ENCODE results near the gene FAM186B.
"Not testable (repeated sequence)": the region's sequence is repeated elsewhere in the genome, so short reads cannot be mapped to it uniquely, and the experiment has no call there.

FAM186B gene

DNA sequence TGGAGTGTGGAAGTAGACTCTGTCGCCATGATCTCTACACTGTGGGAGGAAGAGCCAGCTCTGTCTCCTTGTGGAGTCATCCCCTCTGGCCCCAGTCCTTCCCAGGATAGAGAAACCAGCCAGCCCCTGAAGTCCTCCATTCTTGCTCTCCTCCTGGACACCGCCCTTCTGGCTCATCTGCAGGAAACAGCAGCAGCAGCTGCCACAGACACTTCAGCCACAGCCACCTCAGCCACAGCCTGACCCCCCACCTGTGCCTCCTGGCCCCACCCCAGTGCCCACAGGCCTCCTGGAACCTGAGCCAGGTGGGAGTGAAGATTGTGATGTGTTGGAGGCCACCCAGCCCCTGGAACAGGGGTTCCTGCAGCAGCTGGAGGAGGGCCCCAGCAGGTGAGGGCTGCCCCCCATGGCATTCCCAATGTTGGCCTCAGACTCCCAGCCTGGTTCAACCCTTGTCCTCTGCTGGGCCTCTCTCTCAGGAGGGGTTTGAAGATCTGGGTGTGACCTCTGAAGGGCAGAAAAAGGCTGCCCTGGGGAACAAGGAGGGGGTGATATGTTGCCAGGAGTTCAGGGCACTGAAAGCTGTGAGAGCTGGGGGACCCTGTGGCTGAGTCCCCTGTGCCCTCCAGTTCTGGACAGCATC is 28.4 kb upstream of the FAM186B start:
- DNase-seq: no peak

DNA sequence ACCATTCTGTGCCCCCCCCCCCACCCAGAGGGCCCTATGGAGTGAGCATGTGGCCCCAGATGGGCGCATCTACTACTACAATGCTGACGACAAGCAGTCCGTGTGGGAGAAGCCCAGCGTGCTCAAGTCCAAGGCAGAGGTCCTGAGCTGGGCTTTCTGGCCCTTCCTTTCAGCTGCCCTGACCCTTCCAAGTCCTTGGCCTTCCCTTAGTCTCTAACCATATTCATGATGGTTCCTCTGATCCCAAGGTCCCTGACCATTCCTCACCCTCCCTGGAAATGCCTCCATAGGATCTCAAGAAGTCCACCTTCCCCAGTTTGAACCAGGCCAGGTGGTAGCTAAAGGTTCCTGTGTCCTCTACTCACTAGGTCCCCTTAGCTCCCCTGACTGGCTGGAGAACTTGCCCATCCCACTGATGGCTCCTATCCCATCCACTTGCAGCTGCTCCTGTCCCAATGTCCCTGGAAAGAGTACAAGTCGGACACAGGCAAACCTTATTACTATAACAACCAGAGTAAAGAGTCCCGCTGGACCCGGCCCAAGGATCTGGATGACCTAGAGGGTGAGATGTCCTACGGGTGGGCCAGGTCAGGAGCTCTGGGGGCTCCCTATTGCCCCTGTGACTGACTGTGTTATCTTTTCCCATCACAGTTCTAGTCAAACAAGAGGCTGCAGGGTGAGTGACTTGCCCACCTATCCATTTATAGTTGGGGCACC is 27.7 kb upstream of the FAM186B start:
- DNase-seq: no peak

DNA sequence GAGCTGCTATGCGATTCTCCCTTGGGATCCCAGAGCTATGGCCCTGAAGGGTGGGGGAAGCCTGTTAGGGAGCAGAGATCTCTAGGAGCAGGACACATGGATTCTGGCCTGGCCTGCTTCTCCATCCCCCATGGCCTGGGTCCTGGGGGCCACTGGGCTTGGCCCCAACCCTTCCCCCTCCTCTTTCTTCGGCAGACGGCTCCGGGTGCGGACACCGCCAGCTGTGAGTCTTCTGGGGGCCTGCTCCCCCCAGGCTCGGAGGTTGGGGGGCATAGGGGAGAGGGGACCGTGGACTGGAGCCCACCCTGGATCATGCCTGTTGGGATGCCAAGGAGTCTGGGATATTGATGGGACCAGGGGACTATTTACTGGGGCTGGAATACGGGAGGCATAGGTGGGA is 27.0 kb upstream of the FAM186B start:
- no peak for DNase-seq

DNA sequence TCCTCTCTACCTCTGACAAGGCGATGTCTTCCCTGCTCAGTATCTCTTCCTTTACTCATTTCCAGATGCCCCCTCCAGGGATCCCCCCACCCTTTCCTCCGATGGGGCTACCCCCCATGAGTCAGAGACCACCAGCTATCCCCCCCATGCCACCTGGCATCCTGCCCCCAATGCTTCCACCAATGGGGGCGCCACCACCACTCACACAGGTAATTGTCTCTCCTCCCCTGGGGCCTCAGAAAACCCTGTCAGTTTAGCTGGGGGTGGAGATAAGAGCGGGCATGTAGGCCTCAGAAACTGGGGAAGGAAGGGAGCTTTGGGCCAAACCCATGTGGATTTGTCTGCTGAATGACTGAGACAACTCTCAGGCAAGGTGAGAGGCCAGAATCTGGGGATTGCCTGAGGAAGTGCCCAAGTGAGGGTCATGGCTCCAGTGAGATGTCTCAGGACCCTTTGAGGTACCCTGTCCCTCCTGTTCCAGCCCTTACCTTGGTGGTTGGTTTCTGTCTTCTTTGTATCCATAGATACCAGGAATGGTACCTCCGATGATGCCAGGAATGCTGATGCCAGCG is 26.0 kb upstream of the FAM186B start:
- no peak for DNase-seq

DNA sequence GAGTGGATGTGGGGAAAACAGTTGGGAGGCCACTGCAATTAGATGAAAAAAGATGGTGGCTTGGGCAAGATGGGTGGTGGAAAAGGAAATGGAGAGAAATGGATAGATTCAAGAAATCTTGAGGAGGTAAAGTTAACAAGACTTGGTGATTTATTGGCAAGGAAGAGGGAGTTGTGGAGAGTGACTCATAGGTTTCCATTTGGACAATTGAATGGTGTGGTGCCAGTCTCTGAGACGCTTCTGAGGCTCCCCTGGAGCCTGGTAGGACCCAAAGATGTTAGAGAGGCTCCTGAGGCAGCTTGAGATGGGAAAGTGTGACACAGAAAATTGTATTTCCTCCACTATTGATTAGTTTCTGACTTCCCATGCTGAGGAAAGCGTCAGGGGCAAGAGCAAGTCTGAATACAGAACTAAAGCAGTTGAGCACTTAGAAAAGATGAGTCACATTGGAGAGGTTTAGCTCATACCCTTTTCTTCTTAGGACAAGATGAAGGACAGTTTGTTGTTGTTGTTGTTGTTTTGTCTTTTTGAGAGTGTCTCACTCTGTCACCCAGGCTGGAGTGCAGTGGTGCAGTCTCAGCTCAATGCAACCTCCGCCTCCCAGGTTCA is 22.4 kb upstream of the FAM186B start:
- no peak for DNase-seq

DNA sequence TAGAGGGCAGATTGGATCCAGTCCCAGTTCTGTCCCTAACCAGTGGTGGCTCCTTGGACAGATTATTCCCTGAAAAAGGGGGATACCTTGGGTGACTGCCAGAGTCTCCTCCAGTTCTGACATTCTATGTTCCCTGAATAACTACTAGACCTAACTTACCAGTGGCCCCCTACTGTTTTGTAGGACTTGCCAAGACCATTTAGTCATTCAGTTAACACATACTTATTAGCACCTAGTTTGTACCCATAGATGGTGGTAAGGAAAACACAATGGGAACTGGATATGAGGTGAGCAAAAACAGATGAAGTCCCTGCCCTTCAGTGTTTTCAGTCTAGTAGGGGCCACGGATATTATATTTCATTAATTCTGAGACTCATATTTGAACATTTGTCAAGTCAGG is 21.4 kb upstream of the FAM186B start:
- DNase-seq: no peak

DNA sequence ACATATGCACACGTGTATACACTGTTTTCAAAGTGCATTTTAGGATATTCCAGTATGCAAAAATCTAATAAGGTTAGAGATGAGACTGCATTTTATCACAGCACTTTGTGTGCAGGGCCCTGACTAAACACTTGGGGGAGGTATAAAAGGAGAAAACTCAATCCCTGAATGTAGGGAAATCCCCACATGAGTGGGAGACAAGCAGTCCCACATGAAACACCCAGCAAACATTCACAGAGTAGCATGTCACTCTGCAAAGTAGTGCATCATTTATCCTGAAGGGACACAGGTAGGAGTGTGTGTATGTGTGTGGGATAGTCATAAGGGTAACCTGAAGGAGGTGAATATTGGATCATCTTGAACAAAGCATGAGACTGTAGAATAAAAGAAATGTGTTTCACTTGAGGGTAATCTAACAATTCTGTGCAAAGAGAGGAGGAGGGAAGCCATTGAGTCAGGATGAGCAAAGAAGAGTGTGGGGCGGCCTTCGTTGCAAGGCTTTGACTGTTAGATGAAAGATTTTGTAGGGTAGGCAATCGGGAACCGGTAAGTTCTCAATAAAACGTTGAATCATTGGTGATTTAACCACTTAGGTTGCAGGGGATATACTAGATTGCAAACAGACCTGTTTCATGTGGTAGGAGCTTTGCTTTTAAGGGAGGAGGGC is 20.9 kb upstream of the FAM186B start:
- DNase-seq: no peak

DNA sequence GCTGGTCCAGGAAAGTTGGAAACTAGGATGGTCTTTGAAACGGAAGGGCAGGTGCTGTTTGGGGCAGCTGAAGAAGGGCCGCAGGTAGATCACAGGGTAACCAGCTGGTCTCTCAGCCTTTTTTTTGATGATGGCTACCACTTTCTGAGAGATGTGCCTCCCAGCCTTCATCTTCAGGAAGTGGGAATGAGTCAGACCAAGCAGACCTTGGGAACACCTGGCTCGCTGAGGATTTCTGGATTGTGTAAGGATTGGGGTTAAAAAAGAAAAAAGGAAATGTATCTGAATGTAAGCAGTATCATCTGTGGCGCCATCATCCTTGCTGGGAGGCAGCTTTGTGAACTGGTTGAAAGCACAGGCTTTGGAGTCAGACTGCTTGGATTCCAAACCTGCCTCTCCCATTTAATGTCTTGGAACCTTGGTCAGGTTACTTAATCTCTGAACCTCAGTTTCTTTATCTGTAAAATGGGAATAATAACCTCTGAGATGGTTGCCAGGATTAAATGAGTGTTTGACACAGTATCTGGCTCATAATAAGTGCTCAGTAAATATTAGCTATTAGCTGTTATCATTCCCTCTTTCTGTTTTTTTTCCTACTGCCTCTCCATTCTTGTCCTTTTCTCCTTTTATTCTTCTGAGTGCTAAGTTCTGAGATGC is 19.6 kb upstream of the FAM186B start:
- DNase-seq: no peak

DNA sequence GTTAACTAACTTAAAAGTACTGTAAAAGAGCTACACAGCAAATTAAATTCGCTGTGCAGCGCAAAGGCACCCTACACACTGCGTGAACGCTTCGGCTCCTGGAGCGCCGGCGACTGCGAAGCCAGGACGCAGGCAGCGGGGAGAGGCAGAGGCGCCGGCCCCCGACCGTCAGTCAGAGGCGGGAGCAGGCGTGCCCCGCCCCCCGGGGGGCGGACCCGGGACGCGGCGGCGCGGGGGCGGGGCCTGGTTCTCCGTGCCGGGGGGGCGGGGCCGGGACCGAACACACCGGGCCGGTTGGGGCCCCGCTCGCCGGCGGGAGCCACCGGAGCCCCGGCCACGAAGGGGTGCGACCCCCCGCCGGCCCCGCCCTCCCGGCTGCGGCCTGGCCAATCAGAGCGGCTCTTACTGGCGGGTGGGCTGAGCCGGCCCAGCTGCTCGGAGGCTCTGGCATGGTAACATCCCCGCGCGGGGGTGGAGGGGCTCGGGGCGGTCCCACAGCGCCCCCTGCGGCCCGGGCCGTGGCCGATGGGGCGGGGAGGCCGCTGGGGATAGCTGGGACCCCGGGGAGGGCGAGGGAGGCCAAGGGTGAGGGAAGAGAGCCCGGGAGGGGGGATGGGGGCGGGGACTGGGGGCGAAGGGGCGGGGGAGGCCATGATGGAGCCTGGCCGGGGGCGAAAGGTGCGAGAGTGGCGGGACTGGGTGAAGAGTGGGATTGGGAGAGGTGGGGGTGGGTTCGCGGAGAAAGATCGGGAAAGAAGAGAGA is 17.9 kb upstream of the FAM186B start, which contains the start of gene PRPF40B:
Gene PRPF40B, plus strand, starts transcription at position 420 of the 763 bp plus-strand sequence. Its CDS starts 30 bp downstream, at position 450.
- peak; percentile 86 for DNase-seq

DNA sequence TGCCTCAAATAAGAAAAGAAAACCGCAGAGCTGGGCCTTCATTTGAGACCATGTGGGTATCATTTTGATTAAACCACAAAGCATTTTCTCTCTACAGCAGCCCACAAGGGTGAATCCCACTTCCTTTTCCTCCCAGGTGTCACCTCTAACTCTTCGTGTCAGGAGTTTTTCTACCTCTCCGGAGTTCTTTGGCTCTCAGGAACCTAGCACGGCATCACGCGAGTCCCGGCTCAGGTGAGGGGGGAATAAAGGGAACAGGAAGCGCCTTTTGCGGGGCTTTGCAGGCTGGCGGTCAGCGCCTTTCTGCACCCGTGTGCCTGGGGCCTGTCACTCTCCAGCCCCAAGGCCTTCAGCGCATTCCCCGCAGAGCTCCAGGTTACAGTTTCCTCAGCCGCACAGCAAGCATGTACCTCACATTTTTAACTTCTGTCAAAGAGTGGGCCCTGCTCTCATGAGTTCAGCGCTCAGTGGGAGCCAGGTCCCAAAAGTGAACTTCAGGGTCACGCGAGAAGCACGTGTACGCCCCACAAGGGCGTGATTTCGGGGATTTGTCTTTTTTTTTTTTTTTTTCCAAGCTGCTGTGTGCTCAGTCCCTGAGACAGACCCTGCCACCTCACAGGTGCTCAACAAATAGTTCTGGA is 17.2 kb upstream of the FAM186B start:
- peak; percentile 64 for DNase-seq

DNA sequence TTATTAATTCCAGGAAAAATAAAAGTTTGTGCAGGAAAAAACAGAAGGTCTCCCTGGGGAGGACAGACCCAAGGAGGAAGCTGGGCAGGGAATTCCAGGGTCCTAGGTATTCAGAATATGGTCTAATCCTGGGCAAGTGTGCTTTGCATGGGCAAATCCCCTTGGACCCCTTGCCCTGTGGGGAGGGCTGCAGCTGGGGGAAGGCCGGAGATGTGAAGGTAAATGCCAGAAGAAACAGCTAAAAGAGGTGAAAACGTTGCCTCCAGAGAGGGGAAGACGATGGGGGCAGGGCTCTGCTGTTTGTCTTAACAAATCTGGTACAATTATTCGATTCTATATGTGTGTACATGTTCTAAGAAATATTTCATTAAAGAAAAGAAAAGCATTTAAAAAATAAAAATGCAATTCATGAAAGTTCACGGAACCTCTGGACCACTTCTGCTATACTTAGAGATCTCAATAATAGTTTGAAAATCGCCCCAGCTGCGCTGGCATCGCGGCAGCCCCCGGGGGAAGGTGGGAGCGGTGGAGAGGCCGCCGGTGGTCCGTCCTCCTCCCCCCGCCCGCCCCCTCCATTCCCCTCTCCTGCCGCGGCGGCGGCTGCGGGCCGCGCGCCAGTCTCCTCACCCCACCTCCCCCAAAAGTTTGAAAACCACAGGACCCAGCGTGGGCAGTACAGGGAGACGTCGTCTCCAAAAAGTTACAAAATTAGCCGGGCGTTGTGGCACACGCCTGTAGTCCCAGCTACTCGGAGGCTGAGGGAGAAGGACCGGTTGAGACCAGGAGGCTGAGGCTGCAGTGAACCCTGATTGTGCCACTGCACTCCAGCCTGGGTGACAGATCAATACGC is 16.4 kb upstream of the FAM186B start:
- no peak for DNase-seq

DNA sequence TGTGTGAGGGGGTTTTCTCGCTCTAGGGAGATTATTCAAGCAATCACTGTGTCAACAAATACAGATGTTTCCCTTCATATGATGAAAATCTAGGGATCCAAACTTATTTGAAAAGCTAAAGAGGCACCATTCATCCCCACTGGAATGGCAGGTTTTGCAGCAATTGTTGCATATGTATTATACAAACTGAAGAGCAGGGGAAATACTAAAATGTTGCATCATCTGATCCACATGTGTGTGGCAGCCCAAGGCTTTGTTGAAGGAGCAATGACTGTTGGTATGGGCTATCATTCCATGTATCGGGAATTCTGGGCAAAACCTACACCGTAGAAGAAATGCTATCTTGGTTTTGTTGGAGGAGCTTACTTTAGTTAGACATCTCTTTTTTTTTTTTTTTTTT is 13.8 kb upstream of the FAM186B start:
- no peak for DNase-seq

DNA sequence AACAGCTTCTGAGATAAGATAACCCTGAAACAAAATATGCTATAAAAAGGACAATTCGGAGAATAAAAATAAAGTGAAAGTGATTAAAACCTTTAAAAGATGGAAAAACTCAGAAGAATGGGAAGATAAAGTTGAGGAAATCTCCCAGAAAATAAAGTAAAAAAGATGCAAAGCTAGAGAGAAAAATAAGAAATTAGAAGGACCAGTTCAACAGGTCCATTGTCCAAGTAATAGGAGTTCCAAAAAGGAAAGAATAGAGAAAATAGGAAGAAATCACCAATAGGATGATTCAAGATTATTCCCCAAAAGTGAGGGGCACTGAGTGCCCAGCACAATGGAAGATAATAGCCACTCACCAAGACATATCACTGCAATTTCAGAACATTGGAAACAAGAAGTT is 13.1 kb upstream of the FAM186B start:
- no peak for DNase-seq

DNA sequence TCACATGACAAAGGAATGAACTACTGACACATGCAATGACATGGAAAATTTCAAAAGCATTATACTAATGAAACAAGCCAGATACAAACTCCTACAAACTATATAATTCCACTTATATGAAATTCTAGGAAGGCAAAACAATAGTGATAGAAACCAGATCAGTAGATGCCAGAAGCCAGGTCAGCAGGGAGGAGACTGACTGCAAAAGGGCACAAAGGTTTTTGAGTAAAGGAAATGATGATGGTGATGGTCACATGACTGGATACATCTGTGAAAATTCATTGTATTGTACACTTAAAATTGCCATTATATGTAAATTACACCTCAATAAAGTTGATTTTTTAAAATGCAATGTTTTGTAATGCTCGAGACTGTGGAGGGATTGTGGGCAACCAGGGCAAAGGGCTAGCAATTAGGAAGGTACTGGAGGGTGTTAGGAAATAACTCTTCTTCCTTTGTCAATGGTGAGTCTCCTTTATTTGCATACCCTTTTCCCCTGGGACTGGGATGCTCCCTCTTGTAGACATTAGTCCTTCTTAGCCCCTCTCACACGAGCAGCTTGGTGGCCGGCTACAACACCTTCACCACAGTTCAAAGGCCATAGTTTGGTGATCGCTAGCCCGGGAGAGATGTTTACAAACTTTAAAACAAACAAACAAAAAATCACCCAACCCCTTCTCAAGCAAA is 11.2 kb upstream of the FAM186B start:
- no peak for DNase-seq

DNA sequence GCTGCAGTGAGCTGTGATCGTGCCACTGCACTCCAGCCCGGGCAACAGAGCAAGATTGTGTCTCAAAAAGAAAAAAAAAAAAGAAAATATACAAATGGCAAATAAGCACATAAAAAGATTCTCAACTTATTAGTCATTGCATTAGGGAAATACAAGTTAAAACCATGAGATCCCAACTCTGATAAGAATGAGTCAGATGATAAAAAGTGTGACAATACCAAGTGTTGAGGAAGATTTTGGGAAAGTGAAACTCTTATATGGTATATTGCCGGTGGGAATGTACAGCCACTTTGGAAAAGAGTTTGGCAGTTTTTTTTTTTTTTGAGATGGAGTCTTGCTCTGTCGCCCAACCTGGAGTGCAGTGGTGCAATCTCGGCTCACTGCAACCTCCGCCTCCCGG is 10.3 kb upstream of the FAM186B start:
- DNase-seq: no peak

DNA sequence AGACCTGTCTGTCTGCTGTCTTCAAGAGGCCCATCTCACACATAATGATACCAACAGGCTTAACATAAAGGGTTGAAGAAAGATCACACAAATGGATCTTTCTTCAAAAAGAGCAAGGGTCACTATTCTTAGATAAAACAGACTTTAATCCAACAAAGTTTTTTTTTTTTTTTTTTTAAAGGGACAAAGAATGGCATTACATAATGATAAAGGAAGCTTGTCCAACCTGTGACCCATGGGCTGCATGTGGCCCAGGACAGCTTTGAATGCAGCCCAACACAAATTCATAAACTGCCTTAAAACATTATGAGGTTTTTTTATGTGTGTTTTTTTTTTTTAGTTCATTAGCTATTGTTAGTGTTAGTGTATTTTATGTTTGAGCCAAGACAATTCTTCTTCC is 6.8 kb upstream of the FAM186B start:
- no peak for DNase-seq

DNA sequence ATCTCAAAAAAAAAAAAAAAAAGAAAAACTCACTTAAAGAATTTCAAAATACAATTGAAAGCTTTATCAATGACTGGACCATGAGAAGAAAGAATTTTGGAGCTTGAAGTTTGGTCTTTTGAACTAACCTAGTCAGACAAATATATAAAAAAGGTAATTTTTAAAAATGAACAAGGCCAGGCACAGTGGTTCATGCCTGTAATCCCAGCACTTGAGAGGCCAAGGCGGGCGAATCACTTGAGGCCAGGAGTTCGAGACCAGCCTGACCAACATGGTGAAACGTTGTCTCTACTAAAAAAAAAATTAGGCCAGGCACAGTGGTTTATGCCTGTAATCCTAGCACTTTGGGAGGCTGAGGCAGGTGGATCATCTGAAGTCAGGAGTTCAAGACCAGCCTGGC is 5.3 kb upstream of the FAM186B start:
- not testable (repeated sequence) for DNase-seq

DNA sequence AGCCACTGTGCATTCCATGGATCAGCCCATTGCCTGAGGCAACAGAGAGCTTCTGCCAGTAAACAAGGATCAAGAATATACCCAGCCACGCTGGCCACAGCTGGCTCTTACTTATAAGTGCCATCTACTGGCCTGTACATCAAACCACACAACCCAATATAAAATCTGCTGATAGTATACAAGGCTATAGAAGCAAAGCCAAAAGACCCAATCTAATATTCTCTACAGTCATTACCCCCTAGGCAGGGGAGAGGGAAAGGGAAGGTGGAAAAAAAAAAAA is 4.4 kb upstream of the FAM186B start:
- DNase-seq: no peak

DNA sequence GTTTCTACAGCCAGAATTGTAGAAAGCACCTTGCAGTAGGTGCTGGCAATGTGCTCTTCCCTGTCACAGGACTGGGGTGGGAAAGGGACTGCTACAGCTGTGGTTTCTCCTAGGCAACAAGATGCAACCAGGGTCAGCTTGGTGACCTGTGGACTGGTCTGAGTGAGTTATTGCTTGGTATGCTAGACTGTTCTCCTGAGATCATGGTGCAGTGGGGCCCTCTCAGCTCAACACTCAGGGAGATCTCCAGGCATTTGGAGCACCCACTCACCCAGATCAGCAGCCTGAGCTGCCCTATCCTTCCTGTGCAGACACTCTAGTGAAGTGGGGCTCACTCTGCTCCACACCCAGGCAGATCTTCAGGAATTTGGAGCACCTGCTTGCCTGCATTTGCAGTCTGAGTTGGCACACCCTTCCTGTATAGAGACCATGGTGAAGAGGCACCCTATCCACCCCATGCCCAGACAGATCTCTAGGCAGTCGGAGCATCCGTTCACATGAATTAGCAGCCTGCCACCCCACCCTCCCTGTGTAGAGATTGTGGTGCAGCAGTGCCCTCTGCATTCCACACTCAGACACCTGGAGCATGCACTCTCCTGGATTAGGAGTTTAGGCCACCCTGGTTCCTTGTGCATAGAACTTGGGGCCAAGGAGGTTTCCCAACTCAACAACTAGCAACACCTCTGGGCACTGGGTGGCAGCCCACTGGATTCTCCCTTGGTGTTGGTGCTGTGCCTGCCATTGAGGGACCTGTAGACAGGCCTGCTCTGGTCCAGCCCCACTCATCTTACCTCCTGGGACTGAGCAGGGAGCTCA is 3.8 kb upstream of the FAM186B start:
- no peak for DNase-seq

Data from CD4-positive, alpha-beta T cell treated with Interleukin-6 for 4 hours (primary cell).